ENCODE data around the gene XPA.

The XPA gene

DNA sequence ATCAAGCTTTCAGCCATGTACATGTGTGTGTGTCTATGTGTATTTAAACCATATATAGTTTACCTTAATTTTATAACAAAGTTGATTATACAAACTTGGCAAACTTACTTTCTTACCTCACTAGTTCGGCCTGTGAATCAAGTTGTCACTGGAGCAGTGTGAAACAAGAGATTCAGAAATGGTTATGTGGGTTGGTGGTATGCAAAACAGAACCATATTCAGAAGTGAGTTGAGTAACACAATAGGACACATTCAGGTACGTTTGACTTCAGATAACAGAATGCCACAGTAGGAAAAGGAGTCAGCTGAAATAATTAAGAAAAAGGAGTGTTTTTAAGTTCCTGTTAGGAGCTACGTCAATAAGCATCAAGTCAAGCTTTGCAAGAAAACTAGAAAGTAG, 21.5 kb downstream of the XPA start:
- ChIA-PET CTCF (interaction anchor here (1.2 kb wide), 1 partner anchor 225 kb away, joined by 3 read pairs; no protein-coding TSS in a partner anchor), POLR2A (no interaction called here)
- DNase-seq (ENCODE audit: low read depth, low spot score), result no peak
- no peak overlapping the region for H3K4me3 ChIP-seq (ENCODE audit: low read depth, low read length)
- TF ChIP-seq, protein P1, sequence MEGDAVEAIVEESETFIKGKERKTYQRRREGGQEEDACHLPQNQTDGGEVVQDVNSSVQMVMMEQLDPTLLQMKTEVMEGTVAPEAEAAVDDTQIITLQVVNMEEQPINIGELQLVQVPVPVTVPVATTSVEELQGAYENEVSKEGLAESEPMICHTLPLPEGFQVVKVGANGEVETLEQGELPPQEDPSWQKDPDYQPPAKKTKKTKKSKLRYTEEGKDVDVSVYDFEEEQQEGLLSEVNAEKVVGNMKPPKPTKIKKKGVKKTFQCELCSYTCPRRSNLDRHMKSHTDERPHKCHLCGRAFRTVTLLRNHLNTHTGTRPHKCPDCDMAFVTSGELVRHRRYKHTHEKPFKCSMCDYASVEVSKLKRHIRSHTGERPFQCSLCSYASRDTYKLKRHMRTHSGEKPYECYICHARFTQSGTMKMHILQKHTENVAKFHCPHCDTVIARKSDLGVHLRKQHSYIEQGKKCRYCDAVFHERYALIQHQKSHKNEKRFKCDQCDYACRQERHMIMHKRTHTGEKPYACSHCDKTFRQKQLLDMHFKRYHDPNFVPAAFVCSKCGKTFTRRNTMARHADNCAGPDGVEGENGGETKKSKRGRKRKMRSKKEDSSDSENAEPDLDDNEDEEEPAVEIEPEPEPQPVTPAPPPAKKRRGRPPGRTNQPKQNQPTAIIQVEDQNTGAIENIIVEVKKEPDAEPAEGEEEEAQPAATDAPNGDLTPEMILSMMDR (IDR thresholded peaks at IDR 0.05; ENCODE audit: insufficient read depth, low read length, missing control alignments), result no peak

DNA sequence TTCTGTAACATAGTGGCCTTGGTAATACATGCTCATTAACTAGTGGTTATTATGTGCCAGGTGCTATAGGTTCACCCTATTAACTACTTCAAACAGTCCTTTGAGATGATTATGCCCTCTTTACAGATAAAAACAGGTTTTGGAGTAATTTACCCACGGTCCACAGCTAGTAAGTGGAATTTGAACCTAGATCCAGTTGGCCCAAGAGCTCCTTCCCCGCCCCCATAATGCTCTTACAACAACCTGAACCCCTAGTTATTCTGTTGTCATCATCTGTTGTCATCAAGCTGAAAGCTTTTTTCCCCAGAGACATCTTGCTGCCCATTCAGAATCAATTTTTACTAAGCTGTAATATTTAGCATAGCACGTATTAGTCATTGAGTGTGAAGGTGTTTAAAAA, 23.2 kb downstream of the XPA start:
- H3K4me3 ChIP-seq (ENCODE audit: low read depth, low read length), result no peak overlapping the region
- CTCF ChIA-PET, result interaction anchor here (0.8 kb wide), 1 partner anchor 227 kb away, joined by 5 read pairs; no protein-coding TSS in a partner anchor
- POLR2A ChIA-PET, result interaction anchor here (0.8 kb wide), 1 partner anchor 23 kb away, joined by 4 read pairs; the partner anchor contains the start of gene XPA
- TF ChIP-seq, protein P1 (IDR thresholded peaks at IDR 0.05; ENCODE audit: insufficient read depth, low read length, missing control alignments), result no peak
- no peak for DNase-seq (ENCODE audit: low read depth, low spot score)

DNA sequence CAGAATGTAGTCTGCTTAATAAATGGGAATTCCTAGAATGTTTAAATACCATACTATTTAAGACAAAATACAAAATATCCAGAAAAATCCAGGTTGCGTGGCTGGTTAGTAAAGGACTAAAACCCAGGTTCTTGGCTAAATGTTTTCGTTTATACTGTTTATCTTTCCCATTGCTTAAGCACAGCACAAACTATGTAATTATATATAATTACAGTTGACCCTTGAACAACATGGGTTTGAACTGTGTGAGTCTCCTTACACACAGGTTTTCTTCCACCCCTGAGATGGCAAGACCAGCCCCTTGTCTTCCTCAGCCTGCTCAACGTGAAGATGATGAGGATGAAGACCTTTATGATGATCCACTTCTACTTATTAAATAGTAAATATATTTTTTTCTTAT, 24.7 kb downstream of the XPA start:
- DNase-seq (ENCODE audit: low read depth, low spot score), result no peak
- POLR2A ChIA-PET, result no interaction called here
- CTCF ChIA-PET, result interaction anchor here (1.5 kb wide), 1 partner anchor 27 kb away, joined by 4 read pairs; no protein-coding TSS in a partner anchor
- H3K4me3 ChIP-seq (ENCODE audit: low read depth, low read length), result no peak overlapping the region
- TF ChIP-seq, protein P1 (IDR thresholded peaks at IDR 0.05; ENCODE audit: insufficient read depth, low read length, missing control alignments), result no peak

DNA sequence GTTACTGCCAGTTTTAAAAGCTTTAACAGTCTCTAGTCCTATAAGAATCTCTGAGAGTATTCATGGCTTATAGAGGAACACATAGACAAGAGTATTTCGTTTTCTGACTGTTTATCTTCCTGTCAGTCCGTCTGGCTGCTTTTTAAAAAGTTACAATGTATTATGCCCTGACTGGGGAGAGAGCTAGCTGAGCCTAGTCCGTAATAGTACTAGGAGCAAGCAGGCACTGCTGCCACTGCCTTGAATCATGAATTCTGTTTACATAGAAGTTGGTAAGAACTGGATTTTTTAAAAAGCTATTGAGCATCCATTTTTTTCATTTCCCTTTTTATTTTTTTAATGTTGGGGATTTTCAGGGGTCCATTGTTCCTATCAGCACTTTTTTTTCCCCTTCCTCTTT, 26.6 kb downstream of the XPA start:
- CTCF ChIA-PET, result interaction anchor here (1.2 to 2.0 kb wide), 2 partner anchors 10 to 231 kb away, joined by 3 to 5 read pairs; no protein-coding TSS in a partner anchor
- no peak overlapping the region for H3K4me3 ChIP-seq (ENCODE audit: low read depth, low read length)
- POLR2A ChIA-PET, result no interaction called here
- no peak for DNase-seq (ENCODE audit: low read depth, low spot score)
- TF ChIP-seq, protein P1 (IDR thresholded peaks at IDR 0.05; ENCODE audit: insufficient read depth, low read length, missing control alignments), result no peak

DNA sequence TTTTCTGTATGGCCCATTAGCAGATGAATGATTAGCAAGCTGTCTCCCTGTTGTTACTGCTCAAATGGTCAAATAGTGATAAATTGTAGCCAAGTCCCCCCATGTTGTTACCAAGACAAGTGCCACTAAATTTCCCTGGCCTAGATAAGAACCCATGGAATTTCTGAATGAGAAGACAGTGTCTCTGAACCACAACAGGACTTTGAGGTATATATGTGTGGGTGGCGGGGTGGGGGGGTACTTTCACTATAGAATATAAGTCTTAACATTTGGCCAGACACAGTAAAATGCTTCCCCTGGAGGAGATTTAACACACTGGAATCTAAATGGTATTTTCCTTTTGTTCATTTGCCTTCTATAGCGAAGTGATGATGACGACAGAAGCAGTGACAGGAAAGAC, 28.7 kb downstream of the XPA start:
- no peak for DNase-seq (ENCODE audit: low read depth, low spot score)
- CTCF ChIA-PET, result no interaction called here
- H3K4me3 ChIP-seq (ENCODE audit: low read depth, low read length), result no peak overlapping the region
- POLR2A ChIA-PET, result no interaction called here
- TF ChIP-seq, protein P1 (IDR thresholded peaks at IDR 0.05; ENCODE audit: insufficient read depth, low read length, missing control alignments), result no peak

DNA sequence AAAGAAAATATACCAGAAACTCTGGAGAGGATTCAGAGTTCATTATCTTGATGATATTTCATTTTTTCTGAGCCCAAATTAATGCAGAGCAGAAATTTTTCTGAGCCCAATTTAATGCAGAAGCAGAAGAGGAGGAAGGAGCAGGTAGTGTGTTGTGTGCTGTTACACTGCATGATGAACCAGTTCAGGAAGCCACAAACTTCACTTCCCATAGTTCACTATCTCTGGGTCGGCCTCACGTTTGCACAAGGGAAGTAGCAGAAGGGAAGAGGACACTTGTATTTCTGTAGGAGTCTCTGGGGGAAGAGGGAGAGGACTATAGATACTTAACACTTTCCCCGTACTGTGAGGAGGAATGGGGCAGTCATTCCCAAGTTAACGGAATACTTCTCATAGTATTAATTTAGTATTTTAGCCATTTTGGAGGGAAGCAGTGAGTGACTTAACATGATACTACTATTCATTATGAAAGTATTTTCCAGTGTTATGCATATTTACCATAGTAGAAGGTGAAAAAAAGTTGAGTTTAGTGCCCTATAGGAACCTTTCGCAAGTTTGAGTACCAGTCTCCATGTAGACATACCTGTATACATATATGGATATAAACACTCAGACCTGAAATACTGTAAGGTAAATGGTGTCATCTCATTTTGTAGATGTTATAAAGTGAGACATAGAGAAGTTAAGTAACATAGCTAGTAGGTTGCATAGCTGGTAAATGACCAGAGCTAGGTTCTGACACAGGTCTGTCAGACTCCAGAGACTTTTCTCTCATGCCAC, 30.0 kb downstream of the XPA start:
- ChIA-PET POLR2A (no interaction called here), CTCF (interaction anchor here (0.9 kb wide), 1 partner anchor 19 kb away, joined by 3 read pairs; no protein-coding TSS in a partner anchor)
- TF ChIP-seq, protein P1 (IDR thresholded peaks at IDR 0.05; ENCODE audit: insufficient read depth, low read length, missing control alignments), result no peak
- DNase-seq (ENCODE audit: low read depth, low spot score), result no peak
- no peak overlapping the region for H3K4me3 ChIP-seq (ENCODE audit: low read depth, low read length)

Data from AG04449 (cell line).